Left renal cortex interstitium (tissue), 4 donors: ENCODE results near the gene ZNF433. TPM values are rescaled to one million over a fixed set of nuclear protein-coding genes. Genes with fewer than 3 reads are reported as not detected.
"Not testable (repeated sequence)": the region's sequence is repeated elsewhere in the genome, so short reads cannot be mapped to it uniquely, and the experiment has no call there.

Experiments
- DNase-seq, 4 donors: peaks; one replicate each; pipeline ENCODE4 v3.0.0-alpha.2; 2013; ENCODE audit warnings: low read depth in 4 of 4, low spot score in 2 of 4, missing footprints in 1 of 4
- polyA plus RNA-seq, 4 donors: library from polyadenylated mRNA; unstranded; fragments of 120-200 nt; gene quantifications; one replicate each; pipeline ENCODE4 v1.2.1, GENCODE V29; 2013; ENCODE audit not compliant: insufficient read length in 4 of 4

ZNF433 gene
- polyA plus RNA-seq, 4 donors = 13.8 to 25.6 (median 16.6) TPM

DNA sequence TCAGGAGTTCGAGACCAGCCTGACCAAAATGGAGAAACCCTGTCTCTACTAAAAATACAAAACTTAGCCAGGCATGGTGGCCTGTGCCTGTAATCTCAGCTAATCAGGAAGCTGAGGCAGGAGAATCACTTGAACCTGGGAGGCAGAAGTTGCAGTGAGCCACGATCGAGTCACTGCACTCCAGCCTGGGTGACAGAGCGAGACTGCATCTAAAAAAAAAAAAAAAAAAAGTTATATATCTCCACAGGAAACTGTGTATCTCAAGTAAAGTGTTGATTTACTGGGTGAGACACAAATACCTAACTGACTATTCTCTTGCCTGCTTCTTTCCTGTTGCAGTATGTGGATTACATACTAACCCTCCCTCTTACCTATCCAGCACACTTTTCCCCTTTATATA is 43.6 kb downstream of the ZNF433 start:
- not testable (repeated sequence) for DNase-seq

DNA sequence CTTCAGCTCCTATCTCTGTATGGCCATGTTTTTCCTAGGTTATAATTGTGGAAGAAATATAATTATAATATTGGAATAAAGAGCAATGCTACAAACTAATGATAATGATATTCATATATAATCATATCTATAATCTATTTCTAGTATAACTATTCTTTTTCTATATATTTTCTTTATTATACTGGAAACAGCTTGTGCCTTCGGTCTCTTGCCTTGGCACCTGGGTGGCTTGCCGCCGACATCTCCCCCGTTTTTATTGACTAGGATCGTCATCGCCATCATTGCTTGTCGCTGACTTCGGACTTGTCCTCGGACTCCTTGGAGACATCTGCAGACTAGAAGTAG is 46.4 kb downstream of the ZNF433 start:
- DNase-seq = no peak

DNA sequence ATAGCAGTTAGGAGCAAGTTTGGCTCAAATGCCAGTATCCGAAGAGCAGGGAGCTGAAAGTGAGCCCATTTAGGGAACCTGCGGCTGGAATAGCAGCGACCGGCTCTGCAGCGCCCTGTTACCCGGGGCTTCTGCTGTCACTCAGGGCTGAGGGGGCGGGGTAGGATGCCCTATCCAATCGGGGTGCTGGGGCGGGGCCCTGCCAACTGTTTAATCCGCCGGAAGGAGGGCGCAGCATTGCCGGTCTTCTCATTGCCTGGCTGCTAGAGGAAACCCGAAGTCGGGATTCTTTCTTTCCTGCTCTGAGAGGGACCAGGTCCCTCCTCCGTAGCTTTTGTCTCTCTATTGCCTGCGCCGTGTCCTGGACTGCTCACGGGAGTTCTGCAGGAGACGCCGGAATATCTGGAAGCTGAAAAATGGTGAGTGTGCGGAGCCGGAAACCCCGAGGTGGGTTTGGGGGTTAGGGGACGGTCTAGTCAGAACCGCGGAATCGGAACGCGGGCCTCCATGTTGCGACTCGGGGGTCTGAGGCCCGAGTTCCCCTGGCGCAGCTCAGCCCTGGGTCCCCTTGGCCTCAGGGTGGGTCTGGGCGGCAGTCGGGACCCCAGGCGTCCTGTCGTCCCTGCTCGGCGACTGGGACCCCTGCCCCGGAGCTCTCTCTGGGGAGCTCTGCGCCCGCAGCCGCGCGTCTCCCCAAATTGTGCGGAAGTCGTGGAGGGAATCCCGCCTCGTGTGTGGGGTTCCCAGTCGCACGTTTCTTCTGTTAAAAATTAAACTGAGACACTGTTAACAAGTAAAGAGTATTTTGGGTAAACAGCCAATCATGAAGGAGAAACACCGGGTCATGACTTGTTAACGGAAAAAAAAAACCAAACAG is 47.8 kb downstream of the ZNF433 start:
- peak in 3 of 4 donors; percentile 72 to 92 (median 81) for DNase-seq

DNA sequence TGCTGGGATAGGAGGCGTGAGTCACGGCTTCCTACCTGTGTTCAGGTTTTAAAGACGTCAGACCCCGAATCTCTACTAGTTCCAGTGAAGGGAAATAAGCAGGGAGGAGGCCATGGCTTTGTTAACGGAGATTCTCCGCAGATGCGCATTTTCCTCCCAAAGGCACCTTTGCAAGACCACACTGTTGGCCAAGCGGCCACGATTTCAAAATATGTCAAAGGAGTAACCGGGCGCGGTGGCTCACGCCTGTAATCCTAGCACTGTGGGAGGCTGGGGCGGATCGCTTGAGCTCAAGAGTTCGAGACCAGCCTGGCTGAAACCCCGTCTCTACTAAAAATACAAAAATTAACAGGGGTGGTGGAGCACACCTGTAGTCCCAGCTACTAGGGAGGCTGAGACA is 48.7 kb downstream of the ZNF433 start:
- no peak for DNase-seq

DNA sequence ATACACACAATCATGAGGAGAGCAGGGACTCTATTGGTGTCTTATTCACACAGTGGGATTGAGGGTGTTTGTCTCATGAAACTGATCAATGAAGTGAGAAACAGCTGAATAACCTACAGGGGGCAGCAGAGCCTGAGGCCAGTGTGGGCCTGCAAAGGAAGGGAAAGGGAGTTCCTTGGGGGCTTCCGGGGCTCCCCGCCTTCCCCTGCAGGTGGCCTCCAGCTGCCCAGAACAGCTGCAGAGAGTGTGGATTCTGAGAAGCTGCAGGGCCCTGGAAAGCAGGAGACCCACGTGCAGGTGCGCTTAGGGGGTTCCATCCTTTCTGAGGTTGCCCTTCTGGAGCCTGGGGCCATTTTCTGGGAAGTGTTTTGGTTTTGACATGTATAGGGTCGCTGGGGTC is 50.5 kb downstream of the ZNF433 start:
- no peak for DNase-seq

DNA sequence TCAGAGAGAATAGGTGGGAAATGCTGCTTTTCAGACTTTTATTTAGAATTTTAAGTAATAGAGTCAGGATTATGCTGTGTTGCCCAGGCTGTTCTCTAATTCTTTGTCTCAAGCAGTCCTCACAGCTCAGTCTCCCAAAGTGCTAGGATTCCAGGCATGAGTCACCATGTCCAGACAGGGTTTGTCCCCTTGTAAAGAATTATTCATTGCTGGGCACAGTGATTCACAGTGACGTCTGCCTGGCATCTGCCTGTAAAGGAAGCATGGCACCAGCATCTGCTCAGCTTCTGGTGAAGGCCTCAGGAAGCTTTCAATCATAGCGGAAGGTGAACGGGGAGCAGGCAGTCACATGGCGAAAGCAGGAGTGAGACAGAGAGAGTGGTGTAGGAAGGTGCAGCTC is 53.0 kb downstream of the ZNF433 start:
- DNase-seq = no peak

DNA sequence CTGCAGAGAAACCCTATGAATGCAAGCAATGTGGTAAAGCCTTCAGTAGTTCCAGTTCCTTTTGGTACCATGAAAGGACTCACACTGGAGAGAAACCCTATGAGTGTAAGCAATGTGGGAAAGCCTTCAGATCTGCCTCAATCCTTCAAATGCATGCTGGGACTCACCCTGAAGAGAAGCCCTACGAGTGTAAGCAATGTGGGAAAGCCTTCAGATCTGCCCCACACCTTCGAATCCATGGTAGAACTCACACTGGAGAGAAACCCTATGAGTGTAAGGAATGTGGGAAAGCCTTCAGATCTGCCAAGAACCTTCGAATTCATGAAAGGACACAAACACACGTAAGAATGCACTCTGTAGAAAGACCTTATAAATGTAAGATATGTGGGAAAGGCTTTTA is 56.0 kb downstream of the ZNF433 start:
- no peak for DNase-seq

DNA sequence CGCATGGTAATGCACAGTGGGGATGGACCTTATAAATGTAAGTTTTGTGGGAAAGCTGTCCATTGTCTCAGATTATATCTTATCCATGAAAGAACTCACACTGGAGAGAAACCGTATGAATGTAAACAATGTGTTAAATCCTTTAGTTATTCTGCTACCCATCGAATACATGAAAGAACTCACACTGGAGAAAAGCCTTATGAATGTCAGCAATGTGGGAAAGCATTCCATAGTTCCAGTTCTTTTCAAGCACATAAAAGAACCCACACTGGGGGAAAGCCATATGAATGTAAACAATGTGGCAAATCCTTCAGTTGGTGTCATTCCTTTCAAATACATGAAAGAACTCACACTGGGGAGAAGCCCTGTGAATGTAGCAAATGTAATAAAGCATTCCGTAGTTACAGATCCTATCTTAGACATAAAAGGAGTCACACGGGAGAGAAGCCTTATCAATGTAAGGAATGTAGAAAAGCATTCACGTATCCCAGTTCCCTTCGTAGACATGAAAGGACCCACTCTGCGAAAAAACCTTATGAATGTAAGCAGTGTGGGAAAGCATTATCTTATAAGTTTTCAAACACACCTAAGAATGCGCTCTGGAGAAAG is 56.9 kb downstream of the ZNF433 start:
- DNase-seq = no peak

DNA sequence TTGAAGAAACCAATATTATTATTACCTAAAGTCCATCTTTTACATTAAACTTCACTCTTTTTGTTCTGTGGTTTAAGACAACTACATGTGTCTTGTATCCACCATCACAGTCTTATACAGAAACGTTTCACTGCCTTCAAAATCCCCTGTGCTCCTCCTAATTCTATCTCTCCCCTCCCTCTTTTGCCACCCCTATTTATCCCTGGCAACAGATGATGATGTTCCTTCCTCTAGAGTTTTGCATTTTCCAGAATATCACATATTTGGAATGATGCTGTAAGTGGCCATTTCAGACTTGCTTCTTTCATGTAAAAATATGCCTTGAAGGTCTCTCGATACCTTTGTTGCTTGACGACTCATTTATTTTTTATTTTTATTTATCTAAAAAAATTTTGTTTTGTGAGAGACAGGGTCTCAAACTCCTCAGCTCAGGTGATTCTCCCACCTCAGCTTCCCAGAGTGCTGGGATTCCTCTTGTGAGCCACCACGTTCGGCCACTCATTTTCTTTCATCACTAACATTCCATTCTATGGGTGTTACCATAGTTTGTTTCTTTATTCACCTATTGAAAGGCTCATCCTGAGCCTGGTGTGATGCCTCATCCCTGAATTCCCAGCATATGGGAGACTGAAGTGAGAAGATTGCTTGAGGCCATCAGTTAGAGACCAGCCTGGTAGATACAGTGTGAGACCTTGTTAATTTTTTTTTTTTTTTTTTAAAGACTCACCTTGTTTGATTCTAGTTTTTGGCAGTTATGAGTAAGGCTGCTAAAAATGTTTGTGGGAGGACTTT is 62.3 kb downstream of the ZNF433 start:
- no peak for DNase-seq

DNA sequence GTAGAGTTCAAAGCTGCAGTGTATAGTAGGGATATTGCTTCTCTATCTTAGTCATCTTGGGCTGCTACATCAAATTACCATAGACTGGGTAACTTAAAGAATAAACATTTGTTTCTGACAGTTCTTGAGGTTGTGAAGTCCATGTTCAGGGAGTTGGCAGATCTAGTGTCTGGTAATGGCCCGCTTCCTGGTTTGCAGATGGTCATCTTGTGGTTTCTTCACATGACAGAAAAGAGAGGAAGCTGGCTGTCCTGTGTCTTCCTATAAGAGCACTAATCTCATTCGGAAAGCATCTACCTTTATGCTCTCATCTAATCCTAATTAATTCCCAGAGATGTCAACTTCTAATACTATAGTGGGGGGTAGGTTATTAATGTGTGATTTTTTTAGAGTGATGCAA is 64.4 kb downstream of the ZNF433 start:
- DNase-seq = no peak

DNA sequence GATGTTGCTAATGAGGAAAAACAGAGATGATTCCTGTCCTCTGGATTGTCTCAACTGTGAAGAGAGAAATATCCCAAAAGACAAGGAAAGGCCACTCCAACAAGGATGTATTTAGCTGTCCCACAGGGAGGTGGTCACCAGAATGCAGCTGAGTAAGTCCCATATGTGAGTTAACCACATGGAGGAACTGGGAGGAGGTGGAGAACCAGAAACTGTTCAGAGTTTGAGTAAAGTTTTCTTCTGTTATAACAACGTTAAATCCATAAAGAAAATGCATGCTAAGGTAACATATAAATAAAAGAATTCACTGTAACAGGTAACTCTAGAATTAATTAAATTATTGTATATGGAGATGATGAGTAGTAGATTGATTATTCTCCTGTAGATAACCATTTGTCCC is 65.3 kb downstream of the ZNF433 start:
- no peak for DNase-seq

DNA sequence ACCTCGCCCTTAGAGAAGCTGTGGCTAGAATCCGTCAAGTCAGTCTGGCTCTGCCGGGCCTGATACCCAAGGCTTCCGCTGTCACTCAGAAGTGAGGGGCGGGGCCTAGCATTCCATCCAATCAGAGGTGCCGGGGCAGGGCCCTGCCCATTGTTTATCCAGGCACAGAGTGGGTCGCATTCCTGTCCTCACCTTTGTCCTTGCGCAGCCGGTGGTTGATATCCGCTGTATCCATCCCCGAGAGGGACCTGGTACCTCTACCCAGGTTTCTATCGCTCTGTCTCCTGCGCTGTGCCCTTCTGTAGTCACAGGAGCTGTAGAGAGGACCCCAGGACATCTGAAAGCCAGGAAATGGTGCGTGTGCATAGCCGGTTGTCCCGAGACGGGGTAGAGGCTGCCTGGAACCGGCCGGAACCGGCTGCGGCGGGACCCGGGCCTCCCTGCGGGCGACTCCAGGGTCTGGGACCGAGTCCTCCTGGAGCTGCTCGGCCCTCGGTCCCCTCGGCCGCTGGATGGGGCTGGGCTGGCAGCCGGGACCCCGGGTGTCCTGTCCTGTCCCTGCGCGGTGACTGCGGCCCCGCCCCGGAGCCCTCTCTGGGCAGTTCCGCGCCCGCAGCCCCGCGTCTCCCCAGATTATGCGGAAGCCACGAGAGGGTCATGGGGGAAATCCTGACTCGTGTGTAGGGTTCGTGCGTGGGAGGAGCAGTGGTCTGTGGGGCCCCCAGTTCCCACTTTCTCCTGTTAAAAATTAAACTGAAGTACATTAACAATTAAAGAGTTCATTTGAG is 70.4 kb downstream of the ZNF433 start, which contains the start of gene ZNF763:
TSS of gene ZNF763 (plus strand) at position 183 of the 788 bp plus-strand sequence. CDS start at position 352, 169 bp downstream.
- DNase-seq = peak in 3 of 4 donors; percentile 83 to 91 (median 87)

Other genes with a start within 250 kb of the ZNF433 start
- gene ZNF491, start 237.2 kb downstream of the ZNF433 start, polyA plus RNA-seq = 1 to 10 TPM; 3.4 to 5.7 (median 4.4) TPM
- gene ZNF440, start 221.4 kb downstream of the ZNF433 start, polyA plus RNA-seq = 10 to 100 TPM; 11.8 to 26.0 (median 16.2) TPM
- 10 to 100 TPM; 17.0 to 30.8 (median 21.4) TPM for gene ZNF439, start 187.0 kb downstream of the ZNF433 start, polyA plus RNA-seq
- gene ZNF69, start 147.9 kb downstream of the ZNF433 start, polyA plus RNA-seq = 10 to 100 TPM; 14.1 to 32.2 (median 20.0) TPM
- gene ZNF700, start 110.6 kb downstream of the ZNF433 start, polyA plus RNA-seq = 10 to 100 TPM; 12.5 to 29.1 (median 17.5) TPM
- 10 to 100 TPM in 1 of 4 donors, 1 to 10 TPM in 3; 7.4 to 12.5 (median 8.3) TPM for gene ZNF763, start 70.6 kb downstream of the ZNF433 start, polyA plus RNA-seq
- 1 to 10 TPM; 1.3 to 2.4 (median 2.0) TPM for gene ZNF878, start 17.3 kb upstream of the ZNF433 start, polyA plus RNA-seq
- gene ZNF844, start 29.1 kb upstream of the ZNF433 start, polyA plus RNA-seq = 10 to 100 TPM; 23.3 to 35.3 (median 30.1) TPM
- 1 to 10 TPM; 3.3 to 9.9 (median 8.5) TPM for gene ZNF20, start 104.7 kb upstream of the ZNF433 start, polyA plus RNA-seq
- gene ZNF625, start 121.1 kb upstream of the ZNF433 start, polyA plus RNA-seq = 10 to 100 TPM; 10.4 to 27.3 (median 16.0) TPM
- 10 to 100 TPM; 15.8 to 18.8 (median 18.0) TPM for gene ZNF136, start 127.4 kb upstream of the ZNF433 start, polyA plus RNA-seq